OCI-LY7 (cell line): ENCODE measurements around the gene GYG1.

Experiments used
- CTCF ChIP-seq: fragments of 200-600 bp; sonication (generic); conservative IDR thresholded peaks from 2 replicates; pipeline ENCODE4 v1.5.1; 2014; ENCODE audit warnings: mild to moderate bottlenecking, antibody characterized with exemption, low read length, moderate library complexity, mixed read lengths
- EZH2phosphoT487 ChIP-seq: fragments of 200-600 bp; sonication (generic); IDR thresholded peaks from 2 replicates; pipeline ENCODE4 v1.6.1; 2018; ENCODE audit warnings: low read depth, borderline replicate concordance, mild to moderate bottlenecking, mixed run types, antibody characterized with exemption, low read length, moderate library complexity, mixed read lengths

- TF ChIP-seq CTCF (no peak), EZH2phosphoT487 (no peak)
Measured at GRCh38 chr3:149016242-149016641, 24.9 kb downstream of the GYG1 start.
